H1 (cell line): ENCODE results near the gene CASK. TPM values are rescaled to one million over a fixed set of nuclear protein-coding genes. Genes with fewer than 3 reads are reported as not detected.

Experiments used
- CBX5 ChIP-seq: fragments of 300-800, 300-1000 bp; sonication (generic); IDR thresholded peaks from 2 replicates; pipeline ENCODE4 v1.7.1; 2016; ENCODE audit warnings: antibody characterized with exemption, low read length, low read depth
- CREB1 ChIP-seq: IDR thresholded peaks from 2 replicates; pipeline ENCODE4 v1.6.1; 2012; ENCODE audit warnings: inconsistent platforms
- GTF2F1 ChIP-seq: IDR thresholded peaks from 2 replicates; pipeline ENCODE4 v1.6.1; 2012; ENCODE audit warnings: low read depth, low read length, improper control_type of control experiment, borderline replicate concordance
- KDM1A ChIP-seq: fragments of 200-600, 300-600 bp; sonication (generic); IDR thresholded peaks from 2 replicates; pipeline ENCODE4 v1.7.1; 2016; ENCODE audit warnings: mild to moderate bottlenecking, low read length, borderline replicate concordance
- RNF2 ChIP-seq: fragments of 200-900, 300-1000 bp; sonication (generic); IDR thresholded peaks from 2 replicates; pipeline ENCODE4 v1.7.1; 2016; ENCODE audit warnings: borderline replicate concordance, low read depth, mild to moderate bottlenecking, antibody characterized with exemption, low read length; ENCODE audit not compliant: poor library complexity, severe bottlenecking; ENCODE audit errors: missing control alignments
- SAP30 ChIP-seq: fragments of 300-600 bp; sonication (generic); IDR thresholded peaks from 2 replicates; pipeline ENCODE4 v1.7.1; 2012; ENCODE audit warnings: low read length, moderate library complexity, mild to moderate bottlenecking, inconsistent platforms; ENCODE audit not compliant: insufficient read depth, insufficient replicate concordance
- polyA plus RNA-seq, 7 experiments: library from polyadenylated mRNA; depleted of rRNA in 3 of 7; stranded (reverse) in 5 of 7; unstranded in 2 of 7; fragments of >200 nt in 5 of 7; fragments of 200-250 nt in 2 of 7; gene quantifications; 1 replicate in 5 of 7; 2 replicates in 1 of 7; 4 replicates in 1 of 7; pipeline versions ENCODE4 v1.2.1 to v1.2.3, GENCODE V29; 2011 to 2013; ENCODE audit warnings: missing spikeins in 2 of 7, mixed read lengths in 2 of 7
- total RNA-seq: library from RNA; stranded (reverse); fragmentation: NEBNext Ultra II Directional; extraction: Animal tissue kit (Norgen Biotek cat#: 25700); gene quantifications from 2 replicates; pipeline ENCODE4 v1.2.1, GENCODE V29; 2021
- TF ChIP-seq, protein P1 (sequence below): fragments of 300-600 bp; sonication (generic); IDR thresholded peaks from 2 replicates; pipeline ENCODE4 v1.7.1; 2012; ENCODE audit warnings: low read length, moderate library complexity, mild to moderate bottlenecking, inconsistent platforms; ENCODE audit not compliant: insufficient replicate concordance
- TF ChIP-seq, protein P2 (sequence below): IDR thresholded peaks from 2 replicates; pipeline ENCODE4 v1.6.1; 2011; ENCODE audit warnings: low read depth, mild to moderate bottlenecking, low read length; ENCODE audit not compliant: insufficient read depth

Gene CASK
- total and polyA plus RNA-seq, 2 of the 8 experiments (the other 6 are each of a cell fraction or from before 2014, with no cell fraction given): 21.6 to 55.1 TPM

GRCh38 chrX:41559235-41560052, 363.9 kb downstream of the CASK start (continued):
- TF ChIP-seq, protein P1, sequence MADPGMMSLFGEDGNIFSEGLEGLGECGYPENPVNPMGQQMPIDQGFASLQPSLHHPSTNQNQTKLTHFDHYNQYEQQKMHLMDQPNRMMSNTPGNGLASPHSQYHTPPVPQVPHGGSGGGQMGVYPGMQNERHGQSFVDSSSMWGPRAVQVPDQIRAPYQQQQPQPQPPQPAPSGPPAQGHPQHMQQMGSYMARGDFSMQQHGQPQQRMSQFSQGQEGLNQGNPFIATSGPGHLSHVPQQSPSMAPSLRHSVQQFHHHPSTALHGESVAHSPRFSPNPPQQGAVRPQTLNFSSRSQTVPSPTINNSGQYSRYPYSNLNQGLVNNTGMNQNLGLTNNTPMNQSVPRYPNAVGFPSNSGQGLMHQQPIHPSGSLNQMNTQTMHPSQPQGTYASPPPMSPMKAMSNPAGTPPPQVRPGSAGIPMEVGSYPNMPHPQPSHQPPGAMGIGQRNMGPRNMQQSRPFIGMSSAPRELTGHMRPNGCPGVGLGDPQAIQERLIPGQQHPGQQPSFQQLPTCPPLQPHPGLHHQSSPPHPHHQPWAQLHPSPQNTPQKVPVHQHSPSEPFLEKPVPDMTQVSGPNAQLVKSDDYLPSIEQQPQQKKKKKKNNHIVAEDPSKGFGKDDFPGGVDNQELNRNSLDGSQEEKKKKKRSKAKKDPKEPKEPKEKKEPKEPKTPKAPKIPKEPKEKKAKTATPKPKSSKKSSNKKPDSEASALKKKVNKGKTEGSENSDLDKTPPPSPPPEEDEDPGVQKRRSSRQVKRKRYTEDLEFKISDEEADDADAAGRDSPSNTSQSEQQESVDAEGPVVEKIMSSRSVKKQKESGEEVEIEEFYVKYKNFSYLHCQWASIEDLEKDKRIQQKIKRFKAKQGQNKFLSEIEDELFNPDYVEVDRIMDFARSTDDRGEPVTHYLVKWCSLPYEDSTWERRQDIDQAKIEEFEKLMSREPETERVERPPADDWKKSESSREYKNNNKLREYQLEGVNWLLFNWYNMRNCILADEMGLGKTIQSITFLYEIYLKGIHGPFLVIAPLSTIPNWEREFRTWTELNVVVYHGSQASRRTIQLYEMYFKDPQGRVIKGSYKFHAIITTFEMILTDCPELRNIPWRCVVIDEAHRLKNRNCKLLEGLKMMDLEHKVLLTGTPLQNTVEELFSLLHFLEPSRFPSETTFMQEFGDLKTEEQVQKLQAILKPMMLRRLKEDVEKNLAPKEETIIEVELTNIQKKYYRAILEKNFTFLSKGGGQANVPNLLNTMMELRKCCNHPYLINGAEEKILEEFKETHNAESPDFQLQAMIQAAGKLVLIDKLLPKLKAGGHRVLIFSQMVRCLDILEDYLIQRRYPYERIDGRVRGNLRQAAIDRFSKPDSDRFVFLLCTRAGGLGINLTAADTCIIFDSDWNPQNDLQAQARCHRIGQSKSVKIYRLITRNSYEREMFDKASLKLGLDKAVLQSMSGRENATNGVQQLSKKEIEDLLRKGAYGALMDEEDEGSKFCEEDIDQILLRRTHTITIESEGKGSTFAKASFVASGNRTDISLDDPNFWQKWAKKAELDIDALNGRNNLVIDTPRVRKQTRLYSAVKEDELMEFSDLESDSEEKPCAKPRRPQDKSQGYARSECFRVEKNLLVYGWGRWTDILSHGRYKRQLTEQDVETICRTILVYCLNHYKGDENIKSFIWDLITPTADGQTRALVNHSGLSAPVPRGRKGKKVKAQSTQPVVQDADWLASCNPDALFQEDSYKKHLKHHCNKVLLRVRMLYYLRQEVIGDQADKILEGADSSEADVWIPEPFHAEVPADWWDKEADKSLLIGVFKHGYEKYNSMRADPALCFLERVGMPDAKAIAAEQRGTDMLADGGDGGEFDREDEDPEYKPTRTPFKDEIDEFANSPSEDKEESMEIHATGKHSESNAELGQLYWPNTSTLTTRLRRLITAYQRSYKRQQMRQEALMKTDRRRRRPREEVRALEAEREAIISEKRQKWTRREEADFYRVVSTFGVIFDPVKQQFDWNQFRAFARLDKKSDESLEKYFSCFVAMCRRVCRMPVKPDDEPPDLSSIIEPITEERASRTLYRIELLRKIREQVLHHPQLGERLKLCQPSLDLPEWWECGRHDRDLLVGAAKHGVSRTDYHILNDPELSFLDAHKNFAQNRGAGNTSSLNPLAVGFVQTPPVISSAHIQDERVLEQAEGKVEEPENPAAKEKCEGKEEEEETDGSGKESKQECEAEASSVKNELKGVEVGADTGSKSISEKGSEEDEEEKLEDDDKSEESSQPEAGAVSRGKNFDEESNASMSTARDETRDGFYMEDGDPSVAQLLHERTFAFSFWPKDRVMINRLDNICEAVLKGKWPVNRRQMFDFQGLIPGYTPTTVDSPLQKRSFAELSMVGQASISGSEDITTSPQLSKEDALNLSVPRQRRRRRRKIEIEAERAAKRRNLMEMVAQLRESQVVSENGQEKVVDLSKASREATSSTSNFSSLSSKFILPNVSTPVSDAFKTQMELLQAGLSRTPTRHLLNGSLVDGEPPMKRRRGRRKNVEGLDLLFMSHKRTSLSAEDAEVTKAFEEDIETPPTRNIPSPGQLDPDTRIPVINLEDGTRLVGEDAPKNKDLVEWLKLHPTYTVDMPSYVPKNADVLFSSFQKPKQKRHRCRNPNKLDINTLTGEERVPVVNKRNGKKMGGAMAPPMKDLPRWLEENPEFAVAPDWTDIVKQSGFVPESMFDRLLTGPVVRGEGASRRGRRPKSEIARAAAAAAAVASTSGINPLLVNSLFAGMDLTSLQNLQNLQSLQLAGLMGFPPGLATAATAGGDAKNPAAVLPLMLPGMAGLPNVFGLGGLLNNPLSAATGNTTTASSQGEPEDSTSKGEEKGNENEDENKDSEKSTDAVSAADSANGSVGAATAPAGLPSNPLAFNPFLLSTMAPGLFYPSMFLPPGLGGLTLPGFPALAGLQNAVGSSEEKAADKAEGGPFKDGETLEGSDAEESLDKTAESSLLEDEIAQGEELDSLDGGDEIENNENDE: no peak
- no peak for TF ChIP-seq CREB1
- TF ChIP-seq KDM1A: no peak
- TF ChIP-seq RNF2: no peak
- no peak for TF ChIP-seq CBX5
- TF ChIP-seq, protein P2, sequence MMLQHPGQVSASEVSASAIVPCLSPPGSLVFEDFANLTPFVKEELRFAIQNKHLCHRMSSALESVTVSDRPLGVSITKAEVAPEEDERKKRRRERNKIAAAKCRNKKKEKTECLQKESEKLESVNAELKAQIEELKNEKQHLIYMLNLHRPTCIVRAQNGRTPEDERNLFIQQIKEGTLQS: no peak
- no peak for TF ChIP-seq GTF2F1
- no peak for TF ChIP-seq SAP30
